HL-60 (cell line): ENCODE measurements around the gene TMEM221.
A peak's percentile ranks its signal among the peaks of the same experiment; 100 is the strongest.

Experiments used
- DNase-seq, 2 experiments: peaks; one replicate each; pipeline ENCODE4 v3.0.0-alpha.2; 2010 to 2020; ENCODE audit warnings: low read depth in 1 of 2, low spot score in 1 of 2
- H3K27ac ChIP-seq: fragments of 250-450 bp; sonication (Bioruptor Pico); replicated peaks from 2 replicates; pipeline ENCODE4 v1.5.1; 2020; ENCODE audit warnings: mild to moderate bottlenecking, moderate library complexity
- H3K27me3 ChIP-seq: fragments of 250-450 bp; sonication (Bioruptor Pico); 2 replicates; pipeline ENCODE4 v1.5.1; 2021; ENCODE audit warnings: mild to moderate bottlenecking, moderate library complexity; ENCODE audit not compliant: insufficient read depth, poor library complexity, severe bottlenecking
- H3K4me3 ChIP-seq: replicated peaks from 2 replicates; pipeline ENCODE4 v1.5.1; 2011; ENCODE audit warnings: mild to moderate bottlenecking, control low read depth, low read length; ENCODE audit not compliant: insufficient read depth
- GABPA ChIP-seq: IDR thresholded peaks from 2 replicates; pipeline ENCODE4 v1.6.1; 2012; ENCODE audit warnings: low read depth
- POLR2AphosphoS5 ChIP-seq: IDR thresholded peaks from 2 replicates; pipeline ENCODE4 v1.6.1; 2012; ENCODE audit warnings: low read depth
- SPI1 ChIP-seq: IDR thresholded peaks from 2 replicates; pipeline ENCODE4 v1.6.1; 2012; ENCODE audit warnings: low read depth, mild to moderate bottlenecking, borderline replicate concordance
- TF ChIP-seq, protein P1 (sequence below): IDR thresholded peaks from 2 replicates; pipeline ENCODE4 v1.6.1; 2012; ENCODE audit warnings: low read depth; ENCODE audit not compliant: insufficient replicate concordance
- TF ChIP-seq, protein P2 (sequence below): IDR thresholded peaks from one replicate; pipeline ENCODE4 v1.5.1; 2011; ENCODE audit warnings: low read length, control low read depth, inconsistent platforms; ENCODE audit not compliant: insufficient read depth

Gene TMEM221

DNA sequence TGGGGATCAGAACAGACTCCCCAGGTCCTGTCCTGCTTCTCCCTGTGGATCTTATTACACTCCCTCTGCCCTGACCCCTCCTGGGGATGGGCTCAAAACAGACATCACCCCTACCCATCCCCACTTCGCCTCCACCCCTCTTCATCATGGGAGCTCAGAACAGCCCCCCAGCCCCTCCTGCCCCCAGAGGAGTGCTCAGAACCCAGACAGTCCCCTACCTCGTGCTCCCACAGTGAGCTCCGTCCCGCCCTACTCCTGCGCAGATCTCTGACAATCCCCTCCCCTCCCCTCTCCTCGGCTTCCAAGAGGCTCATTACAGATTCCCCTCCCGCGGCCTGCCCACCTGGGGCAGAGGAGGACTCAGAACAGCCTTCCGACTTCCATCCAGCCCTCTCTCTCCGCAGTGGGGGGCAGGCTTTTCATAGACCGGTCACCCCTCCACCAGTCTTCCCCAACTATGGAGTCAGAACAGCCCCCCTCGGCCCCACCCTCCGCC, 6.2 kb upstream of the TMEM221 start:
- H3K27ac ChIP-seq = no peak overlapping the region
- peaks cover 9% of the 10 kb centered on the region for H3K27me3 ChIP-seq
- no peak overlapping the region for H3K4me3 ChIP-seq
- no peak for TF ChIP-seq SPI1
- no peak for TF ChIP-seq POLR2AphosphoS5
- TF ChIP-seq, protein P1, sequence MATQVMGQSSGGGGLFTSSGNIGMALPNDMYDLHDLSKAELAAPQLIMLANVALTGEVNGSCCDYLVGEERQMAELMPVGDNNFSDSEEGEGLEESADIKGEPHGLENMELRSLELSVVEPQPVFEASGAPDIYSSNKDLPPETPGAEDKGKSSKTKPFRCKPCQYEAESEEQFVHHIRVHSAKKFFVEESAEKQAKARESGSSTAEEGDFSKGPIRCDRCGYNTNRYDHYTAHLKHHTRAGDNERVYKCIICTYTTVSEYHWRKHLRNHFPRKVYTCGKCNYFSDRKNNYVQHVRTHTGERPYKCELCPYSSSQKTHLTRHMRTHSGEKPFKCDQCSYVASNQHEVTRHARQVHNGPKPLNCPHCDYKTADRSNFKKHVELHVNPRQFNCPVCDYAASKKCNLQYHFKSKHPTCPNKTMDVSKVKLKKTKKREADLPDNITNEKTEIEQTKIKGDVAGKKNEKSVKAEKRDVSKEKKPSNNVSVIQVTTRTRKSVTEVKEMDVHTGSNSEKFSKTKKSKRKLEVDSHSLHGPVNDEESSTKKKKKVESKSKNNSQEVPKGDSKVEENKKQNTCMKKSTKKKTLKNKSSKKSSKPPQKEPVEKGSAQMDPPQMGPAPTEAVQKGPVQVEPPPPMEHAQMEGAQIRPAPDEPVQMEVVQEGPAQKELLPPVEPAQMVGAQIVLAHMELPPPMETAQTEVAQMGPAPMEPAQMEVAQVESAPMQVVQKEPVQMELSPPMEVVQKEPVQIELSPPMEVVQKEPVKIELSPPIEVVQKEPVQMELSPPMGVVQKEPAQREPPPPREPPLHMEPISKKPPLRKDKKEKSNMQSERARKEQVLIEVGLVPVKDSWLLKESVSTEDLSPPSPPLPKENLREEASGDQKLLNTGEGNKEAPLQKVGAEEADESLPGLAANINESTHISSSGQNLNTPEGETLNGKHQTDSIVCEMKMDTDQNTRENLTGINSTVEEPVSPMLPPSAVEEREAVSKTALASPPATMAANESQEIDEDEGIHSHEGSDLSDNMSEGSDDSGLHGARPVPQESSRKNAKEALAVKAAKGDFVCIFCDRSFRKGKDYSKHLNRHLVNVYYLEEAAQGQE = no peak
- no peak for TF ChIP-seq GABPA
- TF ChIP-seq, protein P2, sequence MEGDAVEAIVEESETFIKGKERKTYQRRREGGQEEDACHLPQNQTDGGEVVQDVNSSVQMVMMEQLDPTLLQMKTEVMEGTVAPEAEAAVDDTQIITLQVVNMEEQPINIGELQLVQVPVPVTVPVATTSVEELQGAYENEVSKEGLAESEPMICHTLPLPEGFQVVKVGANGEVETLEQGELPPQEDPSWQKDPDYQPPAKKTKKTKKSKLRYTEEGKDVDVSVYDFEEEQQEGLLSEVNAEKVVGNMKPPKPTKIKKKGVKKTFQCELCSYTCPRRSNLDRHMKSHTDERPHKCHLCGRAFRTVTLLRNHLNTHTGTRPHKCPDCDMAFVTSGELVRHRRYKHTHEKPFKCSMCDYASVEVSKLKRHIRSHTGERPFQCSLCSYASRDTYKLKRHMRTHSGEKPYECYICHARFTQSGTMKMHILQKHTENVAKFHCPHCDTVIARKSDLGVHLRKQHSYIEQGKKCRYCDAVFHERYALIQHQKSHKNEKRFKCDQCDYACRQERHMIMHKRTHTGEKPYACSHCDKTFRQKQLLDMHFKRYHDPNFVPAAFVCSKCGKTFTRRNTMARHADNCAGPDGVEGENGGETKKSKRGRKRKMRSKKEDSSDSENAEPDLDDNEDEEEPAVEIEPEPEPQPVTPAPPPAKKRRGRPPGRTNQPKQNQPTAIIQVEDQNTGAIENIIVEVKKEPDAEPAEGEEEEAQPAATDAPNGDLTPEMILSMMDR = no peak
- DNase-seq = no peak

DNA sequence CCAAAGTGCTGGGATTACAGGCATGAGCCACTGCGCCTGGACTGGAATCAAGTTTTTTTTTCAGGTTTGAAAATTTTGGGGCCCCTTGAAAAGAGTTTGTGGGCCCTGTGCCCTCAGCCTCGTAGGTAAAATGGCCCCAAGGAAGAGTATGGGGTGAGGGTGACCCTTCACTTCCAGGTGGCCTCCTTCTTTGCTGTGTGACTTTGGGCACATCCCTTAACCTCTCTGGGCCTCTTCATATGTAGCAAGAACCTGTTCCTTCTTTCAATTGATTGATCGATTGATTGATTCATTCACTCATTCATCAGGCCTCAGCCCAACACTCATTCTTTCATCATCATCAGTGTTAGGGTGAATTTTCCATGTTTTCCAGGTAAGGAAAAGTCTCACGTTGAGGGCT, 3.4 kb upstream of the TMEM221 start:
- no peak overlapping the region for H3K27ac ChIP-seq
- no peak for TF ChIP-seq SPI1
- no peak for TF ChIP-seq POLR2AphosphoS5
- no peak for TF ChIP-seq GABPA
- TF ChIP-seq, protein P1 = no peak
- TF ChIP-seq, protein P2 = no peak
- no peak for DNase-seq
- no peak overlapping the region for H3K4me3 ChIP-seq
- H3K27me3 ChIP-seq = peaks cover 13% of the 10 kb centered on the region

DNA sequence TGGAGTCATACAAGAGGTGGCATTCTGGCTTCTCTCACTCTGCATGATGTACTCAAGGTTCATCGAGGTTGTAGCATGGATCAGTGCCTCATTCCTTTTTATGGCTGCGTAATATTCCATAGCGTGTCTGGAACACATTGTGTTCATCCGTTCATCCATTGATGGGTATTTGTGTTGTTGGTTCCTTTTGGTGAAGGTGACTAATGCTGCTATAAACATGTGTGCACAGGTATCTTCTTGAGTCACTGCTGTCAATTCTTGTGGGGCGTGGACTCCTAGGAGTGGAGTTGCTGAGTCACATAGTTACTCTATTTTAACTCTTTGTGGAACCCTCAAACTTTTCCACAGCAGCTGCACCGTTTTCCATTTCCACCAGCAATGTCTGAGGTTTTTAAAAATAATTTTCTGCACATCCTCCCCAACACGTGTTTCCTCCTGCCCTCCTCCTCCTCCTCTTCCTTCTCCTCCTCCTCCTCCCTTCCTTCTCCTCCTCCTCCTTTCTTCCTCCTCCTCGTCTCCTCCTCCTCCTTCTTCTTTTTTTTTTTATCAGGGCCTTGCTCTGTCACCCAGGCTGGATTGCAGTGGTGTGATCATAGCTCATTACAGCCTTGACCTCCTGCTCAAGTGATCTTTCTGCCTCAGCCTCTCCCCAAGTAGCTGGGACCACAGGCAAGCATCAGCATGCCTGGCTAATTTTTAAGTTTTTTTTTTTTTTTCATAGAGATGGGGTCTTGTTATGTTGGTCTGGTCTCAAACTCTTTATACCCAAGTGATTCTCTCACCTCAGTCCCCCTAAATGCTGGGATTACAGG, 2.0 kb upstream of the TMEM221 start:
- peak; percentile 42 for DNase-seq

More for the DNA sequence above, 2.0 kb upstream of the TMEM221 start:
- peaks cover 4% of the 10 kb centered on the region for H3K27me3 ChIP-seq
- H3K27ac ChIP-seq = no peak overlapping the region
- TF ChIP-seq, protein P1 = no peak
- TF ChIP-seq, protein P2 = no peak
- TF ChIP-seq GABPA = no peak
- TF ChIP-seq POLR2AphosphoS5 = no peak
- no peak for TF ChIP-seq SPI1
- no peak overlapping the region for H3K4me3 ChIP-seq
